Stimulated activated naive CD8-positive, alpha-beta T cell treated with anti-CD3 and anti-CD28 coated beads, Interleukin-15, amount 100 ng/mL, for 72 hours (primary cell): ENCODE results near the gene SIRPA.

ENCODE experiments used
- ATAC-seq: fragments of 150-1000 bp; cut with Tn5 transposase; 2 replicates; pipeline ENCODE4 v1.10.0; 2021; ENCODE audit warnings: mild to moderate bottlenecking, moderate library complexity
- DNase-seq, 2 donors: peaks; one replicate each; pipeline ENCODE4 v3.0.0; 2021 to 2022
- H3K27ac Mint-ChIP-seq, 2 donors: one replicate each; pipeline ENCODE4 v1.8.0; 2022; ENCODE audit warnings: mild to moderate bottlenecking in 2 of 2, mixed read lengths in 2 of 2, moderate library complexity in 2 of 2
- H3K27me3 Mint-ChIP-seq: one replicate; pipeline ENCODE4 v1.8.0; 2022; ENCODE audit warnings: mixed read lengths
- H3K4me1 Mint-ChIP-seq: one replicate; pipeline ENCODE4 v1.8.0; 2022; ENCODE audit warnings: mild to moderate bottlenecking, mixed read lengths
- H3K4me3 Mint-ChIP-seq, 2 donors: one replicate each; pipeline ENCODE4 v1.8.0; 2022; ENCODE audit warnings: mild to moderate bottlenecking in 2 of 2, mixed read lengths in 2 of 2, moderate library complexity in 1 of 2
- H3K9me3 Mint-ChIP-seq, 2 donors: one replicate each; pipeline ENCODE4 v1.8.0; 2022; ENCODE audit warnings: mixed read lengths in 2 of 2

The SIRPA gene

GRCh38 chr20:1938464-1939269 is 43.5 kb downstream of the SIRPA start:
- peaks cover 25% of the 10 kb centered on the region for H3K27me3 Mint-ChIP-seq
- no peaks in the 10 kb centered on the region for H3K9me3 Mint-ChIP-seq
- ATAC-seq: no peak
- no peak for DNase-seq
- no peaks in the 10 kb centered on the region for H3K4me1 Mint-ChIP-seq
- no peak overlapping the region for H3K4me3 Mint-ChIP-seq
- no peak overlapping the region for H3K27ac Mint-ChIP-seq

- Mint-ChIP-seq H3K9me3 (no peaks in the 10 kb centered on the region), H3K4me1 (no peaks in the 10 kb centered on the region), H3K27me3 (peaks cover 27% of the 10 kb centered on the region)
Observed at GRCh38 chr20:1939270-1939595, 44.0 kb downstream of the SIRPA start.

GRCh38 chr20:1940581-1940980 is 45.4 kb downstream of the SIRPA start:
- Mint-ChIP-seq H3K9me3 (no peaks in the 10 kb centered on the region), H3K27ac (no peak overlapping the region), H3K4me1 (no peaks in the 10 kb centered on the region), H3K27me3 (peaks cover 41% of the 10 kb centered on the region), H3K4me3 (no peak overlapping the region)
- ATAC-seq (no peak), DNase-seq (no peak)

More at GRCh38 chr20:1939270-1939595, 44.0 kb downstream of the SIRPA start:
- DNase-seq (no peak), ATAC-seq (no peak)
- Mint-ChIP-seq H3K4me3 (no peak overlapping the region), H3K27ac (no peak overlapping the region)

GRCh38 chr20:1941226-1941625 is 46.0 kb downstream of the SIRPA start:
- no peak overlapping the region for H3K27ac Mint-ChIP-seq
- peaks cover 47% of the 10 kb centered on the region for H3K27me3 Mint-ChIP-seq
- ATAC-seq (no peak), DNase-seq (no peak)
- no peaks in the 10 kb centered on the region for H3K4me1 Mint-ChIP-seq
- no peaks in the 10 kb centered on the region for H3K9me3 Mint-ChIP-seq
- no peak overlapping the region for H3K4me3 Mint-ChIP-seq

- H3K27me3 Mint-ChIP-seq: peaks cover 47% of the 10 kb centered on the region
- no peaks in the 10 kb centered on the region for H3K4me1 Mint-ChIP-seq
- H3K9me3 Mint-ChIP-seq: no peaks in the 10 kb centered on the region
- no peak overlapping the region for H3K4me3 Mint-ChIP-seq
- H3K27ac Mint-ChIP-seq: no peak overlapping the region
- DNase-seq: no peak
- no peak for ATAC-seq
Observed at GRCh38 chr20:1942061-1942460, 46.9 kb downstream of the SIRPA start.

GRCh38 chr20:1942486-1943274 is 47.5 kb downstream of the SIRPA start:
- Mint-ChIP-seq H3K27me3 (peaks cover 53% of the 10 kb centered on the region), H3K9me3 (no peaks in the 10 kb centered on the region), H3K27ac (no peak overlapping the region), H3K4me1 (no peaks in the 10 kb centered on the region), H3K4me3 (no peak overlapping the region)
- DNase-seq (no peak), ATAC-seq (no peak)

GRCh38 chr20:1943275-1944002 is 48.2 kb downstream of the SIRPA start:
- DNase-seq: no peak
- H3K4me3 Mint-ChIP-seq: no peak overlapping the region
- H3K4me1 Mint-ChIP-seq: no peaks in the 10 kb centered on the region
- ATAC-seq: no peak
- no peak overlapping the region for H3K27ac Mint-ChIP-seq
- no peaks in the 10 kb centered on the region for H3K9me3 Mint-ChIP-seq
- H3K27me3 Mint-ChIP-seq: peaks cover 58% of the 10 kb centered on the region

- H3K9me3 Mint-ChIP-seq: no peaks in the 10 kb centered on the region
- H3K27ac Mint-ChIP-seq: no peak overlapping the region
- peaks cover 67% of the 10 kb centered on the region for H3K27me3 Mint-ChIP-seq
Observed at GRCh38 chr20:1944345-1945091, 49.3 kb downstream of the SIRPA start.

GRCh38 chr20:1945134-1945618 is 50.0 kb downstream of the SIRPA start:
- no peaks in the 10 kb centered on the region for H3K9me3 Mint-ChIP-seq
- DNase-seq: no peak
- no peak overlapping the region for H3K4me3 Mint-ChIP-seq

More at GRCh38 chr20:1944345-1945091, 49.3 kb downstream of the SIRPA start:
- Mint-ChIP-seq H3K4me3 (no peak overlapping the region), H3K4me1 (no peaks in the 10 kb centered on the region)
- ATAC-seq (no peak), DNase-seq (no peak)

GRCh38 chr20:1945660-1946059 is 50.5 kb downstream of the SIRPA start:
- H3K27me3 Mint-ChIP-seq: peaks cover 75% of the 10 kb centered on the region
- no peaks in the 10 kb centered on the region for H3K9me3 Mint-ChIP-seq
- H3K4me1 Mint-ChIP-seq: no peaks in the 10 kb centered on the region
- no peak overlapping the region for H3K27ac Mint-ChIP-seq
- ATAC-seq (no peak), DNase-seq (no peak)
- H3K4me3 Mint-ChIP-seq: no peak overlapping the region

More at GRCh38 chr20:1945134-1945618, 50.0 kb downstream of the SIRPA start:
- Mint-ChIP-seq H3K27me3 (peaks cover 70% of the 10 kb centered on the region), H3K4me1 (no peaks in the 10 kb centered on the region), H3K27ac (no peak overlapping the region)
- ATAC-seq: no peak

GRCh38 chr20:1946442-1946761 is 51.2 kb downstream of the SIRPA start:
- no peaks in the 10 kb centered on the region for H3K4me1 Mint-ChIP-seq
- H3K27ac Mint-ChIP-seq: no peak overlapping the region
- H3K4me3 Mint-ChIP-seq: no peak overlapping the region

GRCh38 chr20:1946762-1947534 is 51.7 kb downstream of the SIRPA start:
- H3K27ac Mint-ChIP-seq: no peak overlapping the region
- ATAC-seq: no peak
- H3K4me1 Mint-ChIP-seq: no peaks in the 10 kb centered on the region

More at GRCh38 chr20:1946442-1946761, 51.2 kb downstream of the SIRPA start:
- Mint-ChIP-seq H3K27me3 (peaks cover 83% of the 10 kb centered on the region), H3K9me3 (no peaks in the 10 kb centered on the region)
- ATAC-seq (no peak), DNase-seq (no peak)

GRCh38 chr20:1947535-1947846 is 52.3 kb downstream of the SIRPA start:
- DNase-seq (no peak), ATAC-seq (no peak)
- Mint-ChIP-seq H3K4me1 (no peaks in the 10 kb centered on the region), H3K27me3 (peaks cover 83% of the 10 kb centered on the region), H3K27ac (no peak overlapping the region), H3K9me3 (no peaks in the 10 kb centered on the region), H3K4me3 (no peak overlapping the region)

More at GRCh38 chr20:1946762-1947534, 51.7 kb downstream of the SIRPA start:
- H3K4me3 Mint-ChIP-seq: no peak overlapping the region
- H3K9me3 Mint-ChIP-seq: no peaks in the 10 kb centered on the region
- no peak for DNase-seq
- H3K27me3 Mint-ChIP-seq: peaks cover 87% of the 10 kb centered on the region

- ATAC-seq (no peak), DNase-seq (no peak)
- H3K9me3 Mint-ChIP-seq: no peaks in the 10 kb centered on the region
- H3K4me3 Mint-ChIP-seq: no peak overlapping the region
- no peak overlapping the region for H3K27ac Mint-ChIP-seq
- peaks cover 67% of the 10 kb centered on the region for H3K27me3 Mint-ChIP-seq
- no peaks in the 10 kb centered on the region for H3K4me1 Mint-ChIP-seq
Observed at GRCh38 chr20:1949347-1950100, 54.3 kb downstream of the SIRPA start.
